DMS79 (cell line): Measurements from ENCODE around the gene ACER3.
"Not testable (repeated sequence)": the region's sequence is repeated elsewhere in the genome, so short reads cannot be mapped to it uniquely, and the experiment has no call there.

ENCODE experiments used
- DNase-seq: peaks from one replicate; lab custom pipeline; 2025; lab: John Stamatoyannopoulos, UW

The ACER3 gene

GRCh38 chr11:76836613-76837291 lies 24.0 kb upstream of the ACER3 start:
- DNase-seq, result peak; percentile 23

GRCh38 chr11:76837696-76838677 lies 22.7 kb upstream of the ACER3 start:
- DNase-seq, result no peak

- no peak for DNase-seq
Observed at GRCh38 chr11:76838678-76839068, 22.0 kb upstream of the ACER3 start.

- DNase-seq, result no peak
Observed at GRCh38 chr11:76839311-76839710, 21.4 kb upstream of the ACER3 start.

GRCh38 chr11:76841923-76842452 lies 18.7 kb upstream of the ACER3 start:
- peak; percentile 84 for DNase-seq

GRCh38 chr11:76843907-76844306 lies 16.8 kb upstream of the ACER3 start:
- no peak for DNase-seq

- DNase-seq, result no peak
Observed at GRCh38 chr11:76844511-76844910, 16.2 kb upstream of the ACER3 start.

- DNase-seq, result no peak
Observed at GRCh38 chr11:76845069-76845468, 15.6 kb upstream of the ACER3 start.

GRCh38 chr11:76846441-76846840 lies 14.3 kb upstream of the ACER3 start:
- DNase-seq, result no peak

GRCh38 chr11:76849376-76849775 lies 11.3 kb upstream of the ACER3 start:
- DNase-seq, result no peak

GRCh38 chr11:76850130-76850529 lies 10.6 kb upstream of the ACER3 start:
- no peak for DNase-seq

GRCh38 chr11:76850815-76851214 lies 9.9 kb upstream of the ACER3 start:
- no peak for DNase-seq

- DNase-seq, result peak; percentile 87
Observed at GRCh38 chr11:76854709-76855108, 6.0 kb upstream of the ACER3 start.

- not testable (repeated sequence) for DNase-seq
Observed at GRCh38 chr11:76855670-76856069, 5.0 kb upstream of the ACER3 start.

- no peak for DNase-seq
Observed at GRCh38 chr11:76856106-76856505, 4.6 kb upstream of the ACER3 start.

- DNase-seq, result no peak
Observed at GRCh38 chr11:76856571-76856970, 4.1 kb upstream of the ACER3 start.

GRCh38 chr11:76857781-76858410 lies 2.8 kb upstream of the ACER3 start:
- no peak for DNase-seq

GRCh38 chr11:76859708-76860227 lies 950 bp upstream of the ACER3 start:
- no peak for DNase-seq

- no peak for DNase-seq
Observed at GRCh38 chr11:76861490-76861953, 804 bp downstream of the ACER3 start.

- DNase-seq, result not testable (repeated sequence)
Observed at GRCh38 chr11:76862794-76863193, 2.1 kb downstream of the ACER3 start.

GRCh38 chr11:76863196-76863777 lies 2.6 kb downstream of the ACER3 start:
- no peak for DNase-seq
